ENCODE data around the gene EIF2A.
"Not testable (repeated sequence)": the region's sequence is repeated elsewhere in the genome, so short reads cannot be mapped to it uniquely, and the experiment has no call there.

Gene EIF2A

DNA sequence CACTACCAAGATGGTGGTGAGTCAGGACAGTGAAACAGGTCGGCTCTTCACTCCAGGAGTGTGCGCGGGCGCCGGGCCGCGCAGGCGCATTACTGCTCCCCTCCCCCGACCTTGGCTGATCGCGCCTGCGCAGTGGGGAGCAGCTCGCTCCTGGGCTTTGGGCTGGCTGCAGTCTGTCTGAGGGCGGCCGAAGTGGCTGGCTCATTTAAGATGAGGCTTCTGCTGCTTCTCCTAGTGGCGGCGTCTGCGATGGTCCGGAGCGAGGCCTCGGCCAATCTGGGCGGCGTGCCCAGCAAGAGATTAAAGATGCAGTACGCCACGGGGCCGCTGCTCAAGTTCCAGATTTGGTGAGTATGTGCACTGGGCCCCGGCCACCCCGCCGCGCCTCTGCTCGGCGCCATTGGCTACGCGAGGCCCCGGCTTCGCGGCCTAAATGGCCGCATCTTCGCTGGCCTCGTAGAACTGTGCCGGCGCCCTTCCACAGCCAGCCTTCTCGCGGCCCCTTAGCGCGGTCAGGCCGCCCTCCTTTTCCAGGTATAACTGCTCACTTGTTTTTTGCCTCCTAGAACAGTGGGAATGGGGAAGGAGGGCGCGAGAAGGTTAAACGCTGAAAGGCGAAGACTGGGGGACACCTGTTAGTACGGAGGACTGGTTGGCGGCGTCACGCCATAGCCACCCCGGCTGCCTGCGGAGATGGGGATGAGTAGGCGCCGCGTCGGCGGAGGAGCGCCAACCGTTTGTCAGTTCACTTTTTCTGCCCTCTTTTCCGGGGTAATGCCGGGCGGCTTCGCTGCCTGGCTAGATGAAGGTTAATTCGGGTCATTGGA is 56.8 kb downstream of the EIF2A start, which contains the start of gene SELENOT:
TSS of gene SELENOT (plus strand) at position 169 of the 827 bp plus-strand sequence. CDS start at position 211, 42 bp downstream.
- DNase-seq = peak; percentile 94

DNA sequence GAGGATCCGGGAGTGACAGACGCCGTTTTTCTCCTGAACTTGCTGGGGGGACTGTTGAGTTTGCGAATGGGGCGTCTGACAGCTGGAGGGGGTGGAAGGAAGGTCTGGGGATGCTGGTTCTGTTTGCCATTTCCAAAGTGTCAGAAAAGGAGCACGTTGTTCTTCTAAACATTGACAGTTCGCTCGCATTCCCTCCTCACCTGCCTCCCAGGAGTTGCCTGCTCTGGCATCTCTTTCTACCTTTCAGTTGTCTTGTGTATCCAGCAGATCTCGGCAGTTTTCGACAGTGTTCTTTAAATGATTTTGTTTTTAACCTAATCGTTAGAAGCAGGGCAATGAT is 57.4 kb downstream of the EIF2A start:
- DNase-seq = no peak

DNA sequence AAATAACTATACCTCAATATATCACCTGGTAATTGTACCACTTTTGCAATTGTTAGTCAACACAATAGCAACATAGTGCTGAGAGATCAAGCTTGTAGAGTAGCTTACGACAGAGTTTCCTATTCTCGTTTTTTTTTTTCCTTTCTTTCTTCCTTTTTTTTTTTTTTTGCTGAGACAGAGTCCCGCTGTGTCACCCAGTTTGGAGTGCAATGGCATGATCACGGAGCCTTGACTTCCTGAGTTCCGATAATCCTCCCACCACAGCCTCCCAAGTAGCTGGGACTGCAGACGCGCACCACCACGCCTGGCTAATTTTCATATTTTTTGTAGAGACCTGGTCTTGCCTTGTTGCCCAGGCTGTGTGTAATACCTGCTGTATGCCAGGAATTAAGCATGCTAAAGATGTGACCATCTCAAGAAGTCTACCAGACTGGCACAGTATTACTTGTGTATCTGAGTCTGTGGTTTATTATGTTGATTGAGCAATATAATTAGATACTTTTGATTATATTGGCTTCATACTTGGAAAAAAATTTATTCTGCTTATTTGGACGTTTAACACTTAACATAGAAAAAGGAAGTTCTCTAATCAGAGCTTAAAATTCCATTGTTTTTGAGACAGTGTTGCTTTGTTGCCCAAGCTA is 59.5 kb downstream of the EIF2A start:
- peak; percentile 82 for DNase-seq

DNA sequence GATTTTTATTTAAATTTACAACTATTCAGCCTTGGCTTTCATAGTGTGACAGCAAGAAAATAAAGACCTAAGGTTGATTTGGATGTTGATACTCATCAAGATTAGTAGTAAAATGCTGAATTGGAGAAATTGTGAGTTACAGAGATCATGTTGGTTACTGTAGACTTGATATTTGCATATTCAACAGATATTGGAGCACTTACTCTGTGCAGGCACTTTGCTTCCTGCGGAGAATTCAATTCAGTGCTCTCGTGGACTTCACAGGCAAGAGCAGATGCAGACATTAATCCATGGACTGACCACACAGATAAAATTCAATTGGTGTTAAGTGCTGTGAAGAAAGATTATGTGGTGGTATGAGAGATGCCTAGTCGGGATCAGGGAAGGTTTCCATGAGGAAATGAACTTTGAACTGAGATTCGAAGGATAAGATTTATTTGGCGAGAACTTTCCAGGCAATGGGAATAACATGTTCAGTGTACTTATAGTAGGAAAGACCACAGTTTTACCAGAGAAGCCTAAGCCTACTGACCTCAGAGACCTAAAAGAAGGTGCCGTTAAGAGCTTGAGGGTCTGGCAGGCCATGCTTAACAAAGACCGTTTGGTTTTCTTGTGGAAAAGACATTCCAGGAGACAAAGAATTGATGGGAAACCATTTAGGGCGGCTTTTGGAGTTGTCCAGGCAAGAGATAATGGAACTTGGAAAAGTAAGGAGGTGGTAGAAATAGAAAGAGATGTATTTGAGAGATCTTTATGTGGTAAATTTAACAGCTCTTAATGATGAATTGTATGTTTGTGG is 60.9 kb downstream of the EIF2A start:
- no peak for DNase-seq

DNA sequence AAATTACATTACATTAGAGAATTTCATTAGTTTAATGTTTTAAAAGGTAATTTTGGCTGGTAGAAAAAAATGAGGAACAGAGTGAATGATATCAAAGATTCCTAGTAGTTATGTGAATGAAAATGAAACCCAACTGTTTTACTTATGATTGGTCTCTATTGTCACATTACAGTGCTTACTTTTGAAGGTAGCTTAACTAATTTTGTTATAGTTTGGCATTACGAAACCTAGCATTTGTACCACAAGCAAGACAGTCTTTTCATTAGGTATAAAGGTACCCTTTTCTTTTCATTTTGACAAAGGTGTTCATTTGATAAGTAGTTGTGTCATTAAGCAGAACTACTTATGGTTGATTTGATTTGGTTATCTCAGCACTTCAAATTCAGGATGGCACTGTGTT is 63.4 kb downstream of the EIF2A start:
- DNase-seq = peak; percentile 30

DNA sequence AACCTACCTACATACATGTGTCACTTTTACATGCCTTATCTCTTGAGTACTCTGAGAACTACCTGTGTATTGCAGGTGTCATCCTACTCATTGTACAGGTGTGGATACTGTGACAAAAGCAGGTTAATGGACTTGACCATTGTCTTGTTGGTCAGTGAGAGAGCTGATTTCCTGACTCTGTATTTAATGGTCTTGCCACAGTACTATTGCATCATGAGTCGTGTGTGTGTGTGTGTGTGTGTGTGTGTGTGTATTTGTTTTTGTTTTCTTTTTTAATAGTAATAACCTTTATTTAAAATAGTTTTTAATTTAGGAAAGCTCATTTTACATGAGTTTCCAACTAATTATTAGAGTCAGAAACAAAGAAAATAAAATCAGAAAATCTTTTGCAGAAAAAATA is 64.2 kb downstream of the EIF2A start:
- peak; percentile 25 for DNase-seq

DNA sequence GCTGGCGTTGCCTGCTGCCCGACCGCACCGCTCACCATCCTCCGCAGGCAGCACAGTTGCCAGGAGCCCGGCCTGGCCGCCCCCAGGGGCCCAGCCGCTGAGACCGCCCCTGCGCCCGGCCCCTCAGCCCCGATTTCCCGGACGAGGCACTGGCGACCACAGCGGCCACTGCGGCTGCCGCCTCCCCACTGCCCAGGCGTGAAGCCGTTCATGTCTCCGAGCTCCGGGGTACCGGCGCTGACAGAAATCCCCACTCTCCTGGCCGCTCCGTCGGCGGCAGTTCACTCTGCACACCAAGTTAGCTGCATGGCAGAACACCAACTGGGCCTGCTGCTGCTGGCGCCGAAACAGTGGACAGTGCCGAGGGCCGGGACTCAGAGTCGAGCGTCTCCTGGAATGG is 65.1 kb downstream of the EIF2A start:
- no peak for DNase-seq

DNA sequence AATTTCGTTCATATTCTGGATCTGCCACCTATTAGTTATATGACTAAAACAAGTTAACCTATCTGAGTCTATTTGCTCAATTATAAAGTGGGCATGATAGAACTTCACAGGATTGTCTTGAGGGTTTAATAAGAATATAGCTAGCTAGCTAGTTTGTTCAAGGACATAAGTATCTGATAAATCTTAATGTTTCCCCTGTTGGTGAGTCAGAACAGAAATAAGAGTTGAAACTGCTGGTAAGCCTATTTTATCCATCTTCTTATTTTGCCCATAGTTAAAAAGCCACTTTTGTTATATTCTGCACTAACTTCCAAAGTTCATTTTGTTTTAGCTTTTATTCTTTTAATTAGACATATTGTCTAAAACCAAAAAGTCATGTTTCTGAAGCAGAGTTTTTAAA is 65.9 kb downstream of the EIF2A start:
- no peak for DNase-seq

DNA sequence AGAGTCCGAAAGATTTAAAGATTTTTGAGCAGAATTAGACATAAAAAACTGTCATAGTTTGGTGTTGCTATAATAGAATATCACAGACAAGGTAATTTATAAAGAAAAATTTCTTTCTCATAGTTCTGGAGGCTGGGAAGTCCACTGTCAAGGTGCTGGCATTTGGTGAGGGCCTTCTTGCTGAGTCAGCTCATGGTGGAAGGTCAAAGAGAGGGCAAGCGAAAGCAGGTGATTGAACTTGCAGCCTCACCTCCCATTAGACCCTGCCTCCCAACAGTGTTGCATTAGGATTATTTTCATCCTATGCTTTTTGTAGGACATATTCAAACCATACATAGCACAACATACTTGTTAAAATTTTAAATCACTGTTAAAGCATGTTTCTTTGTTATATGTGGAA is 66.4 kb downstream of the EIF2A start:
- no peak for DNase-seq

DNA sequence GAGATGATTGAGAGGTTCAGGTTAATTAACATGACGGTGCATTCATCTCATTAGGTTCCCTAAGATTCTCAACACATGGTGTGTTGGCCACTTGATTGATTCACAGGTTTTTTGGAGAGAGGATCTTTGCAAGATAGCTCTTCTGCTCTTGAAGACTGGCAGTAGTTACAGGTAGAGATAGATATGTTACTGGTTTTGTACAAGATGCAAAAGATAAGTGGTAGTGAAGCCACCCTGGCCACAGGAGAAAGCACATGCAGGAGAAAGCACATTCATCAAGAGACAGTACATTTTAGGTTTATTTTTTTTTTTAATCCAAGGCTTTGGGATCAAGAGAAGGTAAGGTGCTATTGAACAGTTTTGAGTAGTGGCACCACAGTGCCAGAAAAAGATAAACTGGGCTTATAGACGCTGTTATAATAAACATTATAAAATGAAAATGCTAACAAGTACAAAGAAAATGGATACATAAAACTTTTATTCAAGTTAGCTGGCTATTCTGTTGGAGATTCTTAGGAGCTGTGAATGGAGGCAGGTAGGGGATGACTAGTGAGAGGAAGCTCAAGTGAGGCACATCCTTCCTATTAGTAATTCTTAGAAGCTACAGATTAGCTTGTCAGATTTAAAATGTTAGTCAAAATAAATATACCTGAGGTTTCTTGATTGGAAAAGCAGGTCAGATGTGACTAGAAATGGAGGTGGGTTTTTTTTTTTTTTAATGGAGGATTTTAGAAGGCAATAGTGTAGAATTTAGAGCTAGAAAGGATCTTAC is 67.3 kb downstream of the EIF2A start:
- DNase-seq = no peak

DNA sequence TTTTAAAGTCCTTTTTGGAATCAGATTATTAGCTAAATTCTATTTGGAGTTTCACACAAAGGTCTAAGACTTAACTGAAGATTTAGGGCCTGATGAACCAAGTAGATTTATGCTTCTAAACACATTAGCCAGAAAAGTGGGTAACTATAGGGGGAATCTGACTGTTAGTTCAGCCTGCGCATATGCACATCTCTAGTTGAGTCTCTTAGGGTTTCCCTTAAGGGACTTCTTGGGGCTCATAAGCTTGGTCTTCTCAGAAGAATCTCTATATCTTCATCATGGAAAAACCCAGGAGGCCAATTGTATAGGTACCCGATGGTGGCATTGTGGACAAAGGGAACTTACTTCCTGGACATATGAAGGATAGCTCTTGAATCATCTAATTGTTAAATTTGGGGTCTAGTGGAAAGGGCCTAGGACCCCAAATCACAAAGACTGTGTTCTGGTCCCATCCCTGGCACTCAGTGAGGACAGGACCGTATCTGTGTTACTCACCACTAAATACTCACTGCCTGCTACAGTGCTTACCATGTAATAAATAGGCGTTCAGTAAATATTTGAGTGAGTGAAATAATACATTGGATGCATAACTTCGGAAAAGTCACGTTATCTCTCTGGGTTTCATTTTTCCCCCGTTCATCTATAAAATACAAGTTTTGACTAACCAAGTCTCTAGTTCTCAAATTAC is 73.6 kb downstream of the EIF2A start:
- no peak for DNase-seq

DNA sequence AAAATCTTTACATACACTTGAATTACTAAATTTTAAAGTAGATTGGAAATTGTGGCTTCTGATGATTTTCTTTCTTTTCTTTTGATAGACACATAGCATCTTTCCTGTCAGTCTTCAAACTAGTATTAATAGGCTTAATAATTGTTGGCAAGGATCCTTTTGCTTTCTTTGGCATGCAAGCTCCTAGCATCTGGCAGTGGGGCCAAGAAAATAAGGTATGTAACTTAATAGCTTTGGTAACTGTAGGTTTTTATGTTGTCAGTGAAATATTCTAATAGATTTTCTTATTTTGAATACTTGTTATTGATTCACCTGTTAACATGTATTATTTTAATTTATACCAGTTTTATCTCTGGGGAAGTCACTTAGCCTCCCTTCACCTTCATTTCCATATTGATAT is 76.4 kb downstream of the EIF2A start:
- not testable (repeated sequence) for DNase-seq

DNA sequence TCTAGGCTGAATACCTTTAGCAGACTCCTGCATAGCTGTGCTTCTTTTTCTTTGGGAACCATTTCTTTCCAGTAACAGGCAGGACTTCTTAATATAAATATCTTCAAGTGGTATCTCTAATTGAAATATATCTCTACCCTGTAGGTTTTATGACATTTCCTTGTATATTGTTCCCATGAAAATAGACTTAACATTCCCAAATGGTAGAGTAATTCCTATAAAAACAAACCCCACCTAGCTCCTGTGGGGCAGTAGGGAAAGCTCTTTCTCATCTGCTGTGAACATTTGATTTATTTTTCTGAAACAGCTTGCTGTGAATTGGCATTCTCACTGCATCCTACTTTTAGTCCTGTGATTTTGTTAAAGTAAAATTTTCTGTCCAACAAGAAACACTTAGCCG is 77.4 kb downstream of the EIF2A start:
- no peak for DNase-seq

DNA sequence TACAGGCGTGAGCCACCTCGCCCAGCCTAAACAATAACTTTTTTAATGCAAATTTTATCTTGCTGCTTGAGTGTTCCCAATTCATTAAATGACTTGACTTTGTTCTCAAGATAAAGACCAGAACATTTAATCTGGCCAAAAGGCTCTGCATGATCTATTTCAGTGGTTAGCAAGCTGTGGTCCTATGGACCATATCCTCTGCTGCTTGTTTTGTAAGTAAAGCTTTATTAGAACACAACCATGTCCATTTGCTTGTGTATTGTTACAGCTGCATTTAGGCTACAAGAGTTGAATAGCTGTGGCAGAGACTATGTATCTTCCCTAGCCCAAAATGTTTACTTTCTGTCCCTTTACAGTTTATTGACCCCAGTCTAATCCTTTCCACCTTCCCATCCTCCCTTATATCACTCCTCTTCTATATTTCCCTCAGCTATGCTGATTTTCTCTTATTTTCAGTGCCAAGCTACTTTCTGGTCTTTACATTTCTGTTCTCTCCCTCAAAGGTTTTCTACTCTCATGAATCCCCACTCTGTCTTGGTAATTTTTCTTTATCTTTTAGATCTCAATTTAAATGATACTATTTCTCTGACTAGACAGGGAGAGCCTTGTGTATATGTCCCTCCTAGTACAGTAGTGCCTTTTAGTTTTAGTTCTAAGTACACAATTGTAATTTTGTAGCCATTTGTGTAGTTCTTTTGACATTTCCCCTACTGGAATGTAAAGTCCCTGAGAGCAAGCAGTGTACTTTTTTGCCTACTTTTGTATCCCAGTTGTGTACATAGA is 79.8 kb downstream of the EIF2A start:
- DNase-seq = no peak

DNA sequence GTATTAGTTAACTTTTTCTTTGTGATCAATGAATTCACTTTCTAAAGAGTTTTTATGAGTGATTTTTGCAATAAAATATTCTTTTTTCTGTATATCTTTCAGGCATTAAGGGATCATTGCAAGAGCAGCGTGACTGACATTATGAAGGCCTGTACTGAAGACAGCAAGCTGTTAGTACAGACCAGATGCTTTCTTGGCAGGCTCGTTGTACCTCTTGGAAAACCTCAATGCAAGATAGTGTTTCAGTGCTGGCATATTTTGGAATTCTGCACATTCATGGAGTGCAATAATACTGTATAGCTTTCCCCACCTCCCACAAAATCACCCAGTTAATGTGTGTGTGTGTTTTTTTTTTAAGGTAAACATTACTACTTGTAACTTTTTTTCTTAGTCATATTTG is 81.0 kb downstream of the EIF2A start:
- no peak for DNase-seq

DNA sequence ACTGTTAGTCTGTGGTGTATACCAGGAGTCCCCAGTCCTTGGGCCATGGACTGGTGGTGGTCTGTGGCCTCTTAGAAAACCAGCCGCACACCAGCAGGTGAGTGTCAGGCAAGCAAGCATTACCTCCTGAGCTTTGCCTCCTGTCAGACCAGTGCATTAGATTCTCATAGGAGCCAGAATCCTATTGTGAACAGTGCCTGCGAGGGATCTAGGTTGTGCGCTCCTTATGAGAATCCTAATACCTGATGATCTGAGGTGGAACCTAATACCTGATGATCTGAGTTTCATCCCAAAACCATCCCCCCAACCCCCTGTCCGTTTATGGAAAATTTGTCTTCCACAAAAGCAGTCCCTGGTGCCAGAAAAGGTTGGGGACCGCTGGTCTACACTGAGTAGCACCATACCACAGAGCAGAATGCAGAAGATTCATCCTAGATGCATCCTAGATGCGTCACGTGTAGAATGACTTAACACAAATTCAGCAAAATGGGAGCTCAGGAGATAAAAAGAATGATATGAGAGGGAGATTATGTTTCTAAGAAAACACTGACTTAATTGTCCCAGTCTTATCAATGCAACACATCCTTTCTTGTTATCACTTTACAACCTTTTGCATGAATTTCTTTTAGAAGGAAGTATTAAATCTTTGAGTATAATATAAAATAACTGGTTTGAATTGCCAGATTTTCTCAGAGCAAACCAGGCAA is 85.1 kb downstream of the EIF2A start:
- no peak for DNase-seq

DNA sequence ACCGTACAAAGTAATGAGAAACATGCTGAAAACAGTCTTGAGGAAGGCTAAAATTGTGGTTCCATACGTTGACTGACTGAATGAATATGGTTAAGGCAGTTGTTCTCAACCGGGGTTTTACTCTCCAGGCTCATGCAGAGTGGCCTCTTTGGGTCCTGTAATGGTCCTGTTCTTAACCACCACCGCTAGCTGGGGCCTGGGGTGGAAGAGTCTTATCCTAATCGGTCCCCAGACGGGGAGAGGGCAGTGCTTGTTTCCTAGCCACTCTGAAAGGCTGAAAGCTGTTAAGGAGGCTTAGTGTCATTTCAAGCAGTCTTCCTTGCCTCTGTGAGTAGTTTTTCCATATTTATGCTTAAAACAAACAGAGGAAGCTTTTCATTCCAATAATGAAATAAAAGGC is 88.5 kb downstream of the EIF2A start:
- DNase-seq = no peak

DNA sequence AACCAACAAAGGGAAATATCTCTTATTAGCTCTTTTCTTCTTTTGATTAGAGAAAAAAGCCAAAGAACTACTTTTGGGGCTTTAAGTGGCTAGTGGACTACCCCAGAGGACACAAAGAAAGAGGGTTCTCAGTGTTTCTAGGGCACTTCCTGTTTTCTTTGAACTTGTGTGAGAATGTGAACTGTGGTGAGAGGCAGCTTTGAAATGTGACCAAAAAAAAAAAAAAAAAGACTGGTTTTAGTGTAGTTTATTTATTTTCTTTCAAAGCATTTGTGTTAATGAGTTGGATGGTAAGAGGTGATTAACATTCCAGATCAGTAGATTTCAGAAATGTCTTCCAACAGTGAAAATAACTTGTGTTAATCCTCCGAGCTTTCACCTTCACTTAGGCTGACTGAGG is 88.9 kb downstream of the EIF2A start:
- no peak for DNase-seq
